Astrocyte (in vitro differentiated cells and primary cell): Measurements from ENCODE around the gene KIRREL3. TPM values are rescaled to one million over a fixed set of nuclear protein-coding genes. Genes with fewer than 3 reads are reported as not detected.

Source experiments
- DNase-seq: peaks from one replicate; pipeline ENCODE4 v3.0.0-alpha.2; 2010; ENCODE audit warnings: low read depth
- FAIRE-seq: peaks from 2 replicates; lab custom pipeline; 2011; peaks lifted over from hg19 to GRCh38; lab: Jason Lieb, UNC
- H2AFZ ChIP-seq: 2 replicates; pipeline ENCODE4 v1.6.0; 2012; ENCODE audit warnings: low read depth, low read length, inconsistent platforms
- H3K27ac ChIP-seq: 2 replicates; pipeline ENCODE4 v1.5.1; 2011; ENCODE audit warnings: low read depth, low read length, inconsistent platforms
- H3K27me3 ChIP-seq: 2 replicates; pipeline ENCODE4 v1.6.0; 2011; ENCODE audit warnings: low read length, inconsistent platforms; ENCODE audit not compliant: insufficient read depth
- H3K36me3 ChIP-seq: 2 replicates; pipeline ENCODE4 v1.5.1; 2011; ENCODE audit warnings: low read length, inconsistent platforms; ENCODE audit not compliant: insufficient read depth
- H3K4me1 ChIP-seq: 2 replicates; pipeline ENCODE4 v1.5.1; 2011; ENCODE audit warnings: low read length, inconsistent platforms; ENCODE audit not compliant: insufficient read depth
- H3K4me2 ChIP-seq: 2 replicates; pipeline ENCODE4 v1.6.0; 2012; ENCODE audit warnings: low read length, inconsistent platforms
- H3K4me3 ChIP-seq: 2 replicates; pipeline ENCODE4 v1.5.1; 2011; ENCODE audit warnings: low read depth, mild to moderate bottlenecking, low read length, inconsistent platforms; ENCODE audit not compliant: insufficient read depth
- H3K79me2 ChIP-seq: 2 replicates; pipeline ENCODE4 v1.6.0; 2012; ENCODE audit warnings: mild to moderate bottlenecking, low read length, inconsistent platforms; ENCODE audit not compliant: insufficient read depth
- H3K9ac ChIP-seq: 2 replicates; pipeline ENCODE4 v1.6.0; 2012; ENCODE audit warnings: mild to moderate bottlenecking, low read length, inconsistent platforms
- H3K9me3 ChIP-seq: 2 replicates; pipeline ENCODE4 v1.5.1; 2012; ENCODE audit warnings: low read depth, mild to moderate bottlenecking, low read length, inconsistent platforms; ENCODE audit not compliant: insufficient read depth
- H4K20me1 ChIP-seq: 2 replicates; pipeline ENCODE4 v1.6.0; 2012; ENCODE audit warnings: low read length, inconsistent platforms; ENCODE audit not compliant: insufficient read depth
- H3K27ac Mint-ChIP-seq: one replicate; pipeline ENCODE4 v1.8.0; 2021; ENCODE audit warnings: mild to moderate bottlenecking, mixed read lengths; ENCODE audit not compliant: unreplicated experiment
- H3K27me3 Mint-ChIP-seq: one replicate; pipeline ENCODE4 v1.8.0; 2021; ENCODE audit warnings: low read depth, mixed read lengths; ENCODE audit not compliant: unreplicated experiment
- H3K36me3 Mint-ChIP-seq: one replicate; pipeline ENCODE4 v1.8.0; 2021; ENCODE audit warnings: low read depth, mixed read lengths; ENCODE audit not compliant: unreplicated experiment
- H3K4me1 Mint-ChIP-seq: one replicate; pipeline ENCODE4 v1.8.0; 2021; ENCODE audit warnings: low read depth, mixed read lengths; ENCODE audit not compliant: unreplicated experiment
- H3K4me3 Mint-ChIP-seq: one replicate; pipeline ENCODE4 v1.8.0; 2021; ENCODE audit warnings: mild to moderate bottlenecking, moderate library complexity, mixed read lengths; ENCODE audit not compliant: unreplicated experiment
- H3K9me3 Mint-ChIP-seq: one replicate; pipeline ENCODE4 v1.8.0; 2021; ENCODE audit warnings: mild to moderate bottlenecking, mixed read lengths; ENCODE audit not compliant: unreplicated experiment
- EZH2 ChIP-seq: IDR thresholded peaks from 2 replicates; pipeline ENCODE4 v1.6.1; 2012; ENCODE audit warnings: mild to moderate bottlenecking, low read length, inconsistent platforms; ENCODE audit not compliant: insufficient read depth
- total RNA-seq: library from RNA; stranded (reverse); gene quantifications from 2 replicates; pipeline ENCODE4 v1.2.1, GENCODE V29; 2021
- TF ChIP-seq, protein P1 (sequence below): IDR thresholded peaks from 2 replicates; pipeline ENCODE4 v1.5.1; 2011; ENCODE audit warnings: low read depth, mild to moderate bottlenecking, inconsistent platforms, low read length, moderate library complexity; ENCODE audit not compliant: insufficient read depth

The KIRREL3 gene
- total RNA-seq, 1 donor from 2014 or later: 0.91 TPM

DNA sequence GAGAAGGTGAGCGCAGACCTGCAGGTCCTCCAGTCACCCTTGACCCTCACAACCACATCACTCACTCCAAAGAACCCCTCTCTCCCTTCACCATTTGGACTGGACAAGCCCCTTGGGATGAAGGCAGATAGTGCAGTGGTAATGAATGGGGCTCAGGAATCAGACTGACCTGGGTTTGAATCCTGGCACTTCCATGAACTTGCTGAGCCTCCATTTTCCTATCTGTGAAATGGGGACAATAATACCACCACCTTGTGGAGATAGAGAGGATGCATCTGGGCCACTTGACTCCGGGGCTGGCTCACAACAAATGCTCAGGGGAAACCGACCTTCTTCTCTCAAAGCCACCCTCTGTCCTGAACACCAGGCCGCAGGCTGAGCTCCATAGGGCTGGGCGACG is 467.0 kb downstream of the KIRREL3 start:
- Histone ChIP-seq H2AFZ (no peak overlapping the region), H3K4me3 (no peak overlapping the region), H3K79me2 (no peaks in the 10 kb centered on the region), H3K4me2 (no peak overlapping the region), H3K9ac (no peak overlapping the region), H3K27ac (no peak overlapping the region), H3K4me1 (no peaks in the 10 kb centered on the region), H3K36me3 (no peaks in the 10 kb centered on the region), H3K27me3 (no peaks in the 10 kb centered on the region), H4K20me1 (no peaks in the 10 kb centered on the region), H3K9me3 (no peaks in the 10 kb centered on the region)
- Mint-ChIP-seq H3K36me3 (no peaks in the 10 kb centered on the region), H3K9me3 (no peaks in the 10 kb centered on the region), H3K4me3 (no peak overlapping the region), H3K4me1 (no peaks in the 10 kb centered on the region), H3K27ac (no peak overlapping the region), H3K27me3 (peaks cover 58% of the 10 kb centered on the region)
- no peak for TF ChIP-seq EZH2
- TF ChIP-seq, protein P1, sequence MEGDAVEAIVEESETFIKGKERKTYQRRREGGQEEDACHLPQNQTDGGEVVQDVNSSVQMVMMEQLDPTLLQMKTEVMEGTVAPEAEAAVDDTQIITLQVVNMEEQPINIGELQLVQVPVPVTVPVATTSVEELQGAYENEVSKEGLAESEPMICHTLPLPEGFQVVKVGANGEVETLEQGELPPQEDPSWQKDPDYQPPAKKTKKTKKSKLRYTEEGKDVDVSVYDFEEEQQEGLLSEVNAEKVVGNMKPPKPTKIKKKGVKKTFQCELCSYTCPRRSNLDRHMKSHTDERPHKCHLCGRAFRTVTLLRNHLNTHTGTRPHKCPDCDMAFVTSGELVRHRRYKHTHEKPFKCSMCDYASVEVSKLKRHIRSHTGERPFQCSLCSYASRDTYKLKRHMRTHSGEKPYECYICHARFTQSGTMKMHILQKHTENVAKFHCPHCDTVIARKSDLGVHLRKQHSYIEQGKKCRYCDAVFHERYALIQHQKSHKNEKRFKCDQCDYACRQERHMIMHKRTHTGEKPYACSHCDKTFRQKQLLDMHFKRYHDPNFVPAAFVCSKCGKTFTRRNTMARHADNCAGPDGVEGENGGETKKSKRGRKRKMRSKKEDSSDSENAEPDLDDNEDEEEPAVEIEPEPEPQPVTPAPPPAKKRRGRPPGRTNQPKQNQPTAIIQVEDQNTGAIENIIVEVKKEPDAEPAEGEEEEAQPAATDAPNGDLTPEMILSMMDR: no peak
- DNase-seq: no peak
- FAIRE-seq: no peak

DNA sequence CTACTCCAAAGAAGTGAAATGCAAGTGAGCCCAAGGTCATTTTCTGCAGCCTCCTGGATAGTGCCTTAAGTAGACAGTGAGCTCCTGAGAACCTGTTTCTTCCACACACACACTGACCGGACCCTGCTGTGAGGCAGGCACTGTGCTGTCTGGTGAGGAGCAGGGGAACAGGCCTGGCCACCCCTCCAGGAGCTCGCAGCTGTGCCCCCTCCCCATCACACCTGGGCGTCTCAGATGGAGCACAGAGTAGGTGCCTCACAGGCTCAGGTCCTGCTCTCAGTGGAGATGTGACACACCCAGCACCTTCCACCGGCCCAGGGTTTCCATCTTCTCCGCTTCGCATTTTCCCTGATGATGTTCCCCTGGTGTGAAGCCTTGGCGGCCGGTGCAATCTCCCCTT is 470.2 kb downstream of the KIRREL3 start:
- Histone ChIP-seq H2AFZ (no peak overlapping the region), H3K36me3 (no peaks in the 10 kb centered on the region), H3K27ac (no peak overlapping the region), H3K9ac (no peak overlapping the region), H3K79me2 (no peaks in the 10 kb centered on the region), H3K27me3 (no peaks in the 10 kb centered on the region), H3K9me3 (no peaks in the 10 kb centered on the region), H3K4me1 (no peaks in the 10 kb centered on the region), H3K4me3 (no peak overlapping the region), H3K4me2 (no peak overlapping the region), H4K20me1 (no peaks in the 10 kb centered on the region)
- Mint-ChIP-seq H3K27me3 (peaks cover 62% of the 10 kb centered on the region), H3K36me3 (no peaks in the 10 kb centered on the region), H3K9me3 (no peaks in the 10 kb centered on the region), H3K4me1 (no peaks in the 10 kb centered on the region), H3K27ac (no peak overlapping the region), H3K4me3 (no peak overlapping the region)
- TF ChIP-seq, protein P1: no peak
- no peak for TF ChIP-seq EZH2
- DNase-seq (no peak), FAIRE-seq (no peak)

DNA sequence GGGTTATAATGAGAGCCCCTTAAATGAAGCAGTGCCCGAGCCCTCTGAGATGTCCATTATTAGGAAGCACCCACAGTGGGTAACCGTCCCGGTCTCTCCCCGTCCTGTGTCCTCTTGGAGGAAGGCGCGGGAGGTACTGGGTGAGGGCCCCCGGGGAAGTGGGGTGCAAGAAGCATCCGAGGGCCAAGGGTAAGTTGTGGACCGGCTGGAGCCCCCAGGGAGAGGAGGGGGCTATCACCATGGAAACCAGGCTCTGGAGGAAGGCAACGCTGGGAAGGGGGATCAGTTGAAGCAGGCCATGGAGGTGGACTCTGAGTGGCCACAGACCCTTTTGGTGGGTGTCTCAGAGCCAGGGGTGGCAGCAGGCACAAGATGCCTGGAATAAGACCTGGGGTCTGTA is 471.5 kb downstream of the KIRREL3 start:
- no peaks in the 10 kb centered on the region for H3K9me3 Mint-ChIP-seq
- Histone ChIP-seq H3K79me2 (no peaks in the 10 kb centered on the region), H3K9ac (no peak overlapping the region), H3K27ac (no peak overlapping the region), H3K4me2 (no peak overlapping the region), H3K4me3 (no peak overlapping the region), H3K27me3 (no peaks in the 10 kb centered on the region), H3K36me3 (no peaks in the 10 kb centered on the region), H3K9me3 (no peaks in the 10 kb centered on the region), H3K4me1 (no peaks in the 10 kb centered on the region), H4K20me1 (no peaks in the 10 kb centered on the region), H2AFZ (no peak overlapping the region)
- no peaks in the 10 kb centered on the region for H3K4me1 Mint-ChIP-seq
- no peaks in the 10 kb centered on the region for H3K36me3 Mint-ChIP-seq
- peaks cover 66% of the 10 kb centered on the region for H3K27me3 Mint-ChIP-seq
- no peak overlapping the region for H3K27ac Mint-ChIP-seq
- no peak overlapping the region for H3K4me3 Mint-ChIP-seq
- DNase-seq (no peak), FAIRE-seq (no peak)
- TF ChIP-seq, protein P1: no peak
